Measurements from ENCODE around the gene UBAP2.
A peak's percentile ranks its signal among the peaks of the same experiment; 100 is the strongest.
"Not testable (repeated sequence)": the region's sequence is repeated elsewhere in the genome, so short reads cannot be mapped to it uniquely, and the experiment has no call there.

UBAP2 gene

GRCh38 chr9:34047864-34048726 lies 592 bp downstream of the UBAP2 start:
- peak; percentile 58 for DNase-seq

GRCh38 chr9:34046784-34047379 lies 1.8 kb downstream of the UBAP2 start:
- no peak for DNase-seq

- no peak for DNase-seq
Measured at GRCh38 chr9:34045903-34046302, 2.8 kb downstream of the UBAP2 start.

GRCh38 chr9:34042074-34042473 lies 6.6 kb downstream of the UBAP2 start:
- not testable (repeated sequence) for DNase-seq

GRCh38 chr9:34038851-34039250 lies 9.8 kb downstream of the UBAP2 start:
- not testable (repeated sequence) for DNase-seq

GRCh38 chr9:34037626-34038025 lies 11.1 kb downstream of the UBAP2 start:
- DNase-seq = no peak

GRCh38 chr9:34036625-34037024 lies 12.1 kb downstream of the UBAP2 start:
- DNase-seq = no peak

- no peak for DNase-seq
Measured at GRCh38 chr9:34035656-34036055, 13.0 kb downstream of the UBAP2 start.

GRCh38 chr9:34034698-34035065 lies 14.0 kb downstream of the UBAP2 start:
- DNase-seq = no peak

GRCh38 chr9:34032631-34033030 lies 16.1 kb downstream of the UBAP2 start:
- DNase-seq = no peak

- no peak for DNase-seq
Measured at GRCh38 chr9:34027845-34028574, 20.7 kb downstream of the UBAP2 start.

GRCh38 chr9:34025811-34026210 lies 22.9 kb downstream of the UBAP2 start:
- DNase-seq = no peak

- DNase-seq = no peak
Measured at GRCh38 chr9:34025062-34025461, 23.6 kb downstream of the UBAP2 start.

- DNase-seq = not testable (repeated sequence)
Measured at GRCh38 chr9:34024476-34024875, 24.2 kb downstream of the UBAP2 start.

- DNase-seq = no peak
Measured at GRCh38 chr9:34016149-34016548, 32.5 kb downstream of the UBAP2 start.

GRCh38 chr9:34010979-34011378 lies 37.7 kb downstream of the UBAP2 start:
- DNase-seq = no peak

- DNase-seq = no peak
Measured at GRCh38 chr9:34001951-34002350, 46.7 kb downstream of the UBAP2 start.

GRCh38 chr9:34001298-34001697 lies 47.4 kb downstream of the UBAP2 start:
- DNase-seq = no peak

- no peak for DNase-seq
Measured at GRCh38 chr9:33995449-33995848, 53.2 kb downstream of the UBAP2 start.

- no peak for DNase-seq
Measured at GRCh38 chr9:33993104-33993503, 55.6 kb downstream of the UBAP2 start.

GRCh38 chr9:33992632-33993031 lies 56.1 kb downstream of the UBAP2 start:
- no peak for DNase-seq

GRCh38 chr9:33988219-33988890 lies 60.3 kb downstream of the UBAP2 start:
- DNase-seq = peak; percentile 53

GRCh38 chr9:33976414-33976813 lies 72.3 kb downstream of the UBAP2 start:
- no peak for DNase-seq

All from activated naive CD4-positive, alpha-beta T cell treated with Interleukin-2 at 50 U/mL for 16 hours (primary cell).